CD14-positive monocyte (primary cell): Measurements from ENCODE around the gene TOP3A. TPM values are rescaled to one million over a fixed set of nuclear protein-coding genes. Genes with fewer than 3 reads are reported as not detected.

Experiments used
- DNase-seq, 3 donors: peaks; one replicate each; pipeline ENCODE4 v3.0.0-alpha.2; 2011 to 2022
- H2AFZ ChIP-seq: 2 replicates; pipeline ENCODE4 v1.6.0; 2012; ENCODE audit warnings: mild to moderate bottlenecking, low read depth, low read length, inconsistent platforms; ENCODE audit not compliant: insufficient read depth, poor library complexity, severe bottlenecking
- H3K27ac ChIP-seq, 2 donors: 1 replicate in 1 of 2; 2 replicates in 1 of 2; pipeline ENCODE4 v1.5.1; 2012 to 2013; ENCODE audit warnings: low read length in 2 of 2, control low read depth in 1 of 2, inconsistent platforms in 1 of 2, low read depth in 1 of 2, mild to moderate bottlenecking in 1 of 2
- H3K27me3 ChIP-seq, 2 donors: one replicate each; pipeline versions ENCODE4 v1.6.0 to v1.6.1; 2011 to 2013; ENCODE audit warnings: low read length in 2 of 2; ENCODE audit not compliant: control insufficient read depth in 2 of 2, insufficient read depth in 2 of 2
- H3K36me3 ChIP-seq, 2 donors: replicated peaks in 1 of 2; 1 replicate in 1 of 2; 2 replicates in 1 of 2; pipeline versions ENCODE4 v1.5.1 to v1.6.1; 2012 to 2013; ENCODE audit warnings: low read length in 2 of 2, control low read depth in 1 of 2, inconsistent platforms in 1 of 2, mild to moderate bottlenecking in 1 of 2; ENCODE audit not compliant: insufficient read depth in 2 of 2, control insufficient read depth in 1 of 2
- H3K4me1 ChIP-seq, 2 donors: 1 replicate in 1 of 2; 2 replicates in 1 of 2; pipeline versions ENCODE4 v1.5.1 to v1.6.1; 2012 to 2013; ENCODE audit warnings: low read length in 2 of 2, control low read depth in 1 of 2, inconsistent platforms in 1 of 2, mild to moderate bottlenecking in 1 of 2, moderate library complexity in 1 of 2; ENCODE audit not compliant: insufficient read depth in 2 of 2, control insufficient read depth in 1 of 2
- H3K4me2 ChIP-seq: replicated peaks from 2 replicates; pipeline ENCODE3; 2012; ENCODE audit warnings: low read length, moderate library complexity, mild to moderate bottlenecking; ENCODE audit not compliant: poor library complexity, severe bottlenecking; ENCODE audit errors: extremely low read depth
- H3K4me3 ChIP-seq, 3 experiments: fragments of 200-600 bp in 1 of 3; sonication (generic) in 1 of 3; replicated peaks in 1 of 3; 1 replicate in 2 of 3; 2 replicates in 1 of 3; pipeline ENCODE4 v1.5.1; 2011 to 2013; ENCODE audit warnings: low read length in 3 of 3, mild to moderate bottlenecking in 3 of 3, control low read depth in 2 of 3, low read depth in 2 of 3, inconsistent platforms in 1 of 3, moderate library complexity in 1 of 3
- H3K79me2 ChIP-seq: 2 replicates; pipeline ENCODE4 v1.6.0; 2012; ENCODE audit warnings: mild to moderate bottlenecking, control low read depth, inconsistent platforms, low read length, moderate library complexity; ENCODE audit not compliant: insufficient read depth
- H3K9ac ChIP-seq: 2 replicates; pipeline ENCODE4 v1.6.0; 2017; ENCODE audit warnings: low read length, mild to moderate bottlenecking; ENCODE audit not compliant: insufficient read depth, poor library complexity, severe bottlenecking
- H3K9me3 ChIP-seq, 2 donors: replicated peaks in 1 of 2; 1 replicate in 1 of 2; 2 replicates in 1 of 2; pipeline versions ENCODE4 v1.5.1 to v1.6.1; 2012 to 2013; ENCODE audit warnings: low read length in 2 of 2, control low read depth in 1 of 2; ENCODE audit not compliant: control insufficient read depth in 1 of 2, insufficient read depth in 1 of 2
- H4K20me1 ChIP-seq: 2 replicates; pipeline ENCODE4 v1.6.0; 2012; ENCODE audit warnings: mild to moderate bottlenecking, low read length, control low read depth, moderate library complexity; ENCODE audit not compliant: insufficient read depth
- H3K27ac Mint-ChIP-seq, 7 donors: one replicate each; pipeline ENCODE4 v1.8.0; 2020; ENCODE audit warnings: mild to moderate bottlenecking in 7 of 7, mixed read lengths in 7 of 7, moderate library complexity in 6 of 7, inconsistent platforms in 2 of 7
- H3K27me3 Mint-ChIP-seq, 3 donors: one replicate each; pipeline ENCODE4 v1.8.0; 2021 to 2022; ENCODE audit warnings: low read depth in 3 of 3, mild to moderate bottlenecking in 3 of 3, mixed read lengths in 3 of 3, moderate library complexity in 3 of 3, inconsistent platforms in 1 of 3
- H3K36me3 Mint-ChIP-seq, 2 donors: one replicate each; pipeline ENCODE4 v1.8.0; 2020; ENCODE audit warnings: mixed read lengths in 2 of 2, inconsistent platforms in 1 of 2, mild to moderate bottlenecking in 1 of 2
- H3K4me1 Mint-ChIP-seq: one replicate; pipeline ENCODE4 v1.8.0; 2020; ENCODE audit warnings: mild to moderate bottlenecking, mixed read lengths
- H3K4me3 Mint-ChIP-seq, 2 donors: one replicate each; pipeline ENCODE4 v1.8.0; 2020; ENCODE audit warnings: mild to moderate bottlenecking in 2 of 2, mixed read lengths in 2 of 2, moderate library complexity in 1 of 2
- H3K9me3 Mint-ChIP-seq, 7 donors: one replicate each; pipeline ENCODE4 v1.8.0; 2020 to 2022; ENCODE audit warnings: mixed read lengths in 7 of 7, mild to moderate bottlenecking in 6 of 7, moderate library complexity in 6 of 7, inconsistent platforms in 2 of 7
- CTCF ChIP-seq: fragments of 200-600 bp; IDR thresholded peaks from one replicate; pipeline ENCODE4 v1.8.0; 2022; ENCODE audit warnings: antibody characterized with exemption, mild to moderate bottlenecking
- WGBS: methylation state at CpG from one replicate; pipeline ENCODE4 v1.1.5; 2013; ENCODE audit warnings: missing lambda C conversion rate; ENCODE audit not compliant: insufficient coverage; 5-methylcytosine and 5-hydroxymethylcytosine counted together
- intact Hi-C, 2 donors: fragments of 100-400 bp; cut with micrococcal nuclease; formaldehyde crosslinking; loops; one replicate each; pipeline versions ENCODE4 v1.15.0 to v1.15.1; 2023
- polyA plus RNA-seq, 3 donors: library from polyadenylated mRNA; depleted of rRNA in 1 of 3; unstranded in 2 of 3; stranded (reverse) in 1 of 3; fragments of 300-500 nt in 2 of 3; fragments of >200 nt in 1 of 3; fragmentation: Illumina TruSeq in 2 of 3; gene quantifications; 1 replicate in 2 of 3; 2 replicates in 1 of 3; pipeline ENCODE4 v1.2.3, GENCODE V29; 2012 to 2021

The TOP3A gene
- polyA plus RNA-seq, 3 donors = 15.2 to 25.6 (median 22.3) TPM

DNA sequence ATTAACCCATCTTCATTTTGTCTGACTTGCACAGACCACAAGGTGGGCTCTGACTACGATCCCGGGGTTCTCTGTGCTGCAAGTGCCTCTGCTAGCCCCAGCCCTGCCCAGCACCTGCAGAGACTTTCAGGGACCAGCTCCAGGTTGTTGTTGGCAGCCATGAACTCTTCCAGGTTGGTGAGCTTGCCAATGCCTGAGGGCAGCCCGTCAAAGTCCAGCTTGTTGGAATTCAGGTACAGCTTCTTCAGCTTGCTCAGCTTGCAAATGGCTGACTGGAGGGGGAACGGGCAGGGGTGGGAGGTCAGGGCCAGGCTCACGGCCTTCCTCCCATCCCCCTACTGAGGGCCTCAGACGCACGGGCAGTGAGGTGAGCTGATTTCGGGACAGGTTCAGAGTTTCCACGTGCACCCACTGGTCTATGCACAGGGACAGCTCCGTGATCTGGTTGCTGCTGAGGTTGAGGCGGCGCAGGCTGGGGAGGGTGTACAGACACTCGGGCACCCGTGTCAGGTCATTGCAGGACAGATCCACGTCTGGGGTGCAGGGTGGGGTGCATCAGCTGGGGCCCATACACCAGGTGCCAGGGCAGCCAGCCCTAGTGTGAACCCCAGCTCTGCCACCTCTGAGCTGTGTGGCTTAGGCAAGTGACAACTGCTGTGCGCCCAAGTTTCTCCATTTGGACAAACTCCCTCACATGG, 61.5 kb downstream of the TOP3A start:
- no peak overlapping the region for H3K9ac ChIP-seq
- intact Hi-C loops = no loop called here
- H3K36me3 Mint-ChIP-seq = peaks cover 78 to 88% of the 10 kb centered on the region in 2 donors
- no peak overlapping the region for H3K4me2 ChIP-seq
- peaks cover 10 to 14% of the 10 kb centered on the region in 2 donors for H3K4me1 ChIP-seq
- no peak overlapping the region for H3K27ac ChIP-seq
- H2AFZ ChIP-seq = no peak overlapping the region
- H3K36me3 ChIP-seq = peaks cover 78 to 83% of the 10 kb centered on the region in 2 donors
- no peaks in the 10 kb centered on the region for H3K27me3 ChIP-seq
- H3K27ac Mint-ChIP-seq = no peak overlapping the region
- H3K79me2 ChIP-seq = peaks cover 33% of the 10 kb centered on the region
- no peak for TF ChIP-seq CTCF
- no peaks in the 10 kb centered on the region for H3K9me3 Mint-ChIP-seq
- 98% methylated on average over 12 of the region's 16 CpGs for WGBS
- no peak overlapping the region for H3K4me3 Mint-ChIP-seq
- H4K20me1 ChIP-seq = peaks cover 92% of the 10 kb centered on the region
- no peaks in the 10 kb centered on the region for H3K9me3 ChIP-seq
- H3K4me3 ChIP-seq = no peak overlapping the region
- no peak for DNase-seq
- peaks cover 11% of the 10 kb centered on the region for H3K4me1 Mint-ChIP-seq
- H3K27me3 Mint-ChIP-seq = peaks cover 0 to 1% (median 0%) of the 10 kb centered on the region in 3 donors

GRCh38 chr17:18252160-18252559, 62.6 kb downstream of the TOP3A start:
- Histone ChIP-seq H3K4me3 (no peak overlapping the region), H3K36me3 (peaks cover 85 to 95% of the 10 kb centered on the region in 2 donors), H3K4me2 (no peak overlapping the region), H3K27ac (no peak overlapping the region), H3K9me3 (no peaks in the 10 kb centered on the region), H3K79me2 (peaks cover 24% of the 10 kb centered on the region), H3K4me1 (peaks cover 4 to 8% of the 10 kb centered on the region in 2 donors), H3K27me3 (no peaks in the 10 kb centered on the region), H4K20me1 (peaks cover 94% of the 10 kb centered on the region), H2AFZ (no peak overlapping the region), H3K9ac (no peak overlapping the region)
- no peak for DNase-seq
- TF ChIP-seq CTCF = no peak
- Mint-ChIP-seq H3K27me3 (peaks cover 0 to 3% (median 1%) of the 10 kb centered on the region in 3 donors), H3K4me1 (peaks cover 9% of the 10 kb centered on the region), H3K4me3 (no peak overlapping the region), H3K27ac (no peak overlapping the region), H3K36me3 (peaks cover 89 to 98% of the 10 kb centered on the region in 2 donors), H3K9me3 (no peaks in the 10 kb centered on the region)
- 100% methylated on average over 1 of the region's 5 CpGs for WGBS
- intact Hi-C loops = no loop called here
